NB4 (cell line): Measurements from ENCODE around the gene CTBP2.

ENCODE experiments used
- CTCF ChIP-seq: IDR thresholded peaks from one replicate; pipeline ENCODE4 v1.5.1; 2012; ENCODE audit warnings: low read depth, low read length
- MYC ChIP-seq: IDR thresholded peaks from 2 replicates; pipeline ENCODE4 v1.6.1; 2011; ENCODE audit warnings: low read depth, low read length

DNA sequence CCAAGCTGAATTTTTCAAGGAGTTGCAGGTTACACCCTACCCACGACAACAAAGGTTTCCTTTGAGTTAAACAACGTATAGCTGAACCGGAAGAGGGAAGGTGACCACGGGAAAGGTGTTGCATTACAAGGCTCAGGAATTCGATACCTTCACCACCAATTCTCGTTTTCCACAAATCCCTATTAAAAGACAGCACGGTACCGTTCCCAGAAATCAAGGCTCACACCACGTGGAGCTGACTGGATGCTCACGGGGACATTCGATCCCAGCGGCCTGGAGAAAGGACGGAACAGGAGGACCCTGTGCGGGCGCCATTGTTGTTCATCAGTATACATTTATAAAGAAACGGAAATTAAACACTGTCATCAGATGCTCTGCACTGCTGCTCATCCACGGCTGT lies 56.4 kb downstream of the CTBP2 start:
- no peak for TF ChIP-seq CTCF
- TF ChIP-seq MYC = no peak
